ENCODE measurements around the gene TRAFD1.

TRAFD1 gene

DNA sequence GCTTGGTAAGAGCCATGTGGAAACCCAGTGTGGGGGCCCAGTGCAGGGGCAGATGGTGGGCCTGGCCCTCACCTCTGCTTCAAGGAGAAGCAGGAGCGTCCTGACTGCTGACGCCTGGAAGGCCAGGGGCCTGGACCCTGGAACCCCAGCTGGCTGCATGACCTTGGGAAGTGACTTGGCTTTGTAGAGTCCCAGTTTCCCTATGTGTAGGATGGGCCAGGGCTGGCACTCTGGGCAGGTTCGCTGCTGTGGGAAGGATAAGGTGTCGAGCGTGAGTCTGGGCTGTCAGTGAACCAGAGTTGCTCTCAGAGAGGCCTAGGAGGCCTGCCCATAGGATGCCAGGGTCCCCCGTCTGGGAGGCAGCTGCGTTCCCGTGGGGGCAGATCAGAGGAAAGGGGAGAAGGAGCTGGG lies 43.2 kb downstream of the TRAFD1 start:
- Mint-ChIP-seq H3K27ac (peak overlapping the region; percentile 22 to 77), H3K9me3 (no peaks in the 10 kb centered on the region), H3K36me3 (ENCODE audit: insufficient read depth) (peaks cover 31% of the 10 kb centered on the region), H3K4me3 (no peak overlapping the region), H3K4me1 (ENCODE audit: low read depth in 2 of 2) (peaks cover 6% of the 10 kb centered on the region in 2 donors), H3K27me3 (no peaks in the 10 kb centered on the region)
- DNase-seq: no peak
- ATAC-seq (replicated peaks): no peak

DNA sequence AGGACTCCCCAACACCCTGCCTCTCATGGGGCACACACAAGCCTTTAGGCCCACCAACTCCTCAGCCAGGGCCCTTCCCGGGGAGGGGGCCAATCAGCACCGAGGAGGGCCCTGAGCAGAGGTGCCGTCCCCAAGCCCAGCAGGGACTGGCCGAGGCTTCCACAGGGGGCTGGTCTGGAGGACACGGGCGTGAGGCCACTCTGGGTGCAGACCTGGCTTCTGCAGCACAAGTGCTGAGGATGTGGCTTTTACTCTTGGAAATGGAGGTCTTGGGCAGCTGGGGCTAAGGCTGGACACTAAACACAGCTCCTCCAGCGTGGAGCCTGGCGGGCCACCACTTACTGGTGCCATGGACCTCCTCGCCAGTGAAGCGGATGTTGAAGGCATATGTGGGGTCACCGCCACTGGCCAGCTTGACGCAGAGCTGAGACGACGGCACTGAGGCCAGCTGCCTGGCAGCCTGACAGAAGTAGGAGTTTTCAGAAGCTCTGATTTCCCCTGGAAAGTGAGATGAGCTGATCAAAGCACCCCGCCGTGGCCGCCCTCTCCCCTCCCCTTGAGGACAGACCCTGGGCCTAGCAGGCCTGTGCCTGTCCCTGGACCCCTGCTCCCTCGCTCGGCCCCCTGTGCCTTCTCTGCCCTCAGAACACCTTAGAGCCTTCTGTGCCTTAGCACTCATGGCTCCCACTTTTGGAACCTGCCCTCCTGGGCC lies 44.0 kb downstream of the TRAFD1 start:
- DNase-seq (no peak), ATAC-seq (replicated peaks) (no peak)
- Mint-ChIP-seq H3K4me1 (ENCODE audit: low read depth in 2 of 2) (peaks cover 6% of the 10 kb centered on the region in 2 donors), H3K27me3 (no peaks in the 10 kb centered on the region), H3K36me3 (ENCODE audit: insufficient read depth) (peaks cover 36% of the 10 kb centered on the region), H3K27ac (peak overlapping the region; percentile 88 to 89), H3K9me3 (no peaks in the 10 kb centered on the region), H3K4me3 (no peak overlapping the region)

- peak overlapping the region; percentile 88 to 89 for H3K27ac Mint-ChIP-seq
- no peaks in the 10 kb centered on the region for H3K27me3 Mint-ChIP-seq
- ATAC-seq (replicated peaks): no peak
- no peak for DNase-seq
- no peaks in the 10 kb centered on the region for H3K9me3 Mint-ChIP-seq
- H3K4me3 Mint-ChIP-seq: no peak overlapping the region
- peaks cover 6% of the 10 kb centered on the region in 2 donors for H3K4me1 Mint-ChIP-seq (ENCODE audit: low read depth in 2 of 2)
- H3K36me3 Mint-ChIP-seq (ENCODE audit: insufficient read depth): peaks cover 36% of the 10 kb centered on the region
Observed at GRCh38 chr12:112169966-112170365, 44.6 kb downstream of the TRAFD1 start.

- peaks cover 39% of the 10 kb centered on the region for H3K36me3 Mint-ChIP-seq (ENCODE audit: insufficient read depth)
- H3K27me3 Mint-ChIP-seq: no peaks in the 10 kb centered on the region
- H3K4me3 Mint-ChIP-seq: no peak overlapping the region
- peak in 2 of 3 experiments; percentile 13 to 22 for DNase-seq
- H3K27ac Mint-ChIP-seq: peak overlapping the region; percentile 88 to 89
- ATAC-seq (replicated peaks): peak; percentile 32
- peaks cover 6% of the 10 kb centered on the region in 2 donors for H3K4me1 Mint-ChIP-seq (ENCODE audit: low read depth in 2 of 2)
- no peaks in the 10 kb centered on the region for H3K9me3 Mint-ChIP-seq
Observed at GRCh38 chr12:112170376-112170775, 45.0 kb downstream of the TRAFD1 start.

GRCh38 chr12:112170971-112171596 lies 45.7 kb downstream of the TRAFD1 start:
- Mint-ChIP-seq H3K4me3 (no peak overlapping the region), H3K9me3 (no peaks in the 10 kb centered on the region), H3K27me3 (no peaks in the 10 kb centered on the region), H3K36me3 (ENCODE audit: insufficient read depth) (peaks cover 40% of the 10 kb centered on the region), H3K4me1 (ENCODE audit: low read depth in 2 of 2) (peaks cover 6% of the 10 kb centered on the region in 2 donors), H3K27ac (no peak overlapping the region)
- DNase-seq: no peak
- no peak for ATAC-seq (replicated peaks)

DNA sequence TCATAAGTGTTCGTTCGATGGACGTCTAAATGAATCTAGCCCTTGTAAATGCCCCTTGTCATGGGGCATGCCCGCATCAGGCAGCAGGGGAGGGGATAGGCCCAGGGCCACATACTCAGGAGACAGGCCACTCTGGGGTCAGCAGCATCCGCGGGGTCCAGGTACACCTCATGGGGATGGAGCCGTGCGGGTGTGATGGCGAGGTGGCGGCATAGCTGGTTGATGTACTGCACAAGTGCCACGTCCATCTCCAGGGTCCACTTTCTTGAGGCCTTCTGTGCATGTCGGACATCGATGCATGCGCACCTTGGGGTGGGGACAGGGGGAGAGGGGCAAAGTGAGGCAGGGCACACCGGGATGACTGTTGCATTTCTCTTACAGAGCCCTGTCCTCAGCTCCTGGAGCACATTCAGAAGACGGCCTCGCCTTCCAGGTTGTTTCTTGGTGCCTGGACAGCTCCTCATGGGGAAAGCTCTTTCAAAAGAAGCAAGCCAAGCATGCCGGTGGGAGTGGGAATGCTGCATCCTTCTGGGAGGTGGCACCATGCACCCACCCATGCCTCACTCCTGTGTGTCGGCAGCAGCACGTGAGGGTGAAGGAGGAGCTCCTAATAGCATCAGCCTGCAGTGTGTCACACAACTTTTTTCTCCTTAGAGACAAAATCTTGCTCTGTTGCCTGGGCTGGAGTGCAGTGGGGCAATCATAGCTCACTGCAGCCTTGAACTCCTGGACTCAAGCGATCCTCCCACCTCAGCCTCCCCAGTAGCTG lies 47.4 kb downstream of the TRAFD1 start:
- no peak overlapping the region for H3K4me3 Mint-ChIP-seq
- peak overlapping the region in 1 of 2 donors; percentile 28 for H3K27ac Mint-ChIP-seq
- ATAC-seq (replicated peaks): no peak
- peaks cover 6% of the 10 kb centered on the region in 2 donors for H3K4me1 Mint-ChIP-seq (ENCODE audit: low read depth in 2 of 2)
- DNase-seq: no peak
- H3K36me3 Mint-ChIP-seq (ENCODE audit: insufficient read depth): peaks cover 33% of the 10 kb centered on the region
- H3K27me3 Mint-ChIP-seq: no peaks in the 10 kb centered on the region
- H3K9me3 Mint-ChIP-seq: no peaks in the 10 kb centered on the region

DNA sequence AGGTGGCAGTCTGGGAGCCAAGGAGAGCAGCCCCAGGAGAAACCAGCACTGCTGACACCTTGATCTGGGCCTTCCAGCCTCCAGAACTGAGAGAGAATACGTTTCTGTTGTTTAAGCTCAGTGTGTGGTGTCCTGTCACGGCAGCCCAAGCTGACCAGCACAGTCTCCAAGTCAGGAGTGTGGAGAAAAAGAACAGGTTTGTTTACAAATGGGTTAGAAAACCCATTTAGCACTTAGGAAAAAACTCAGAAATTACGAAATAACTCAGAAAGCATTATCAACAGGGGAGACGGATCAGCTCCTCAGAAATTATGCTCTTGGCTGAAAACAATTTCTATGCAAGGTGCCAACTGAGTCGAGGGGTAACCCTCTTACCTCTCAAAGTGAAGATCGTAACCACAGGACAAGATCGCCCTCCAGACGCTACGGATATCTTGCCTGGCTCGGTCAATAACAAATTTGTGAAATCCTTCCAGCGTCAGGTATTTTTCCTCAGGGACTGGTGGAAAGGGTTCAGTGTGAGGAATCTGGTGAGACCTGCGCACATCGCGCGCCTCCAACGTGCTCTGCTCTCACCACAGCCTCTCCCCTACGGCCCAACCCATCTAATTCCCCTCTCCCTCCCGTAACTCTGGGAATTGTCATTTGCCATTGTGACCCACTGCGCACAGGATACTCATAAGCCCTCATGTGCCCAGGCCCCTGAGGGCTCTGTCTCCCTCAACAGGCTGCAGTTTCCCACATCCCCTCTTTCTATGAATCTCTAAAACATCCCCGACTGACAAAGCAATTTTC lies 50.2 kb downstream of the TRAFD1 start:
- DNase-seq (no peak), ATAC-seq (replicated peaks) (no peak)
- Mint-ChIP-seq H3K9me3 (no peaks in the 10 kb centered on the region), H3K36me3 (ENCODE audit: insufficient read depth) (peaks cover 45% of the 10 kb centered on the region), H3K4me3 (no peak overlapping the region), H3K27me3 (no peaks in the 10 kb centered on the region), H3K27ac (peak overlapping the region; percentile 38 to 66), H3K4me1 (ENCODE audit: low read depth in 2 of 2) (peaks cover under 1 to 2% of the 10 kb centered on the region in 2 donors)

GRCh38 chr12:112176321-112177010 lies 51.1 kb downstream of the TRAFD1 start:
- no peak for ATAC-seq (replicated peaks)
- DNase-seq: no peak
- peak overlapping the region in 1 of 2 donors; percentile 38 for H3K27ac Mint-ChIP-seq
- no peak overlapping the region for H3K4me3 Mint-ChIP-seq
- no peaks in the 10 kb centered on the region for H3K9me3 Mint-ChIP-seq
- H3K36me3 Mint-ChIP-seq (ENCODE audit: insufficient read depth): peaks cover 44% of the 10 kb centered on the region
- no peaks in the 10 kb centered on the region for H3K4me1 Mint-ChIP-seq (ENCODE audit: low read depth in 2 of 2)
- H3K27me3 Mint-ChIP-seq: no peaks in the 10 kb centered on the region

GRCh38 chr12:112178796-112179195 lies 53.4 kb downstream of the TRAFD1 start:
- Mint-ChIP-seq H3K9me3 (no peaks in the 10 kb centered on the region), H3K4me1 (ENCODE audit: low read depth in 2 of 2) (no peaks in the 10 kb centered on the region), H3K4me3 (no peak overlapping the region), H3K36me3 (ENCODE audit: insufficient read depth) (peaks cover 35% of the 10 kb centered on the region), H3K27me3 (no peaks in the 10 kb centered on the region), H3K27ac (no peak overlapping the region)
- DNase-seq (no peak), ATAC-seq (replicated peaks) (no peak)

- H3K27ac Mint-ChIP-seq: no peak overlapping the region
- no peak for ATAC-seq (replicated peaks)
Observed at GRCh38 chr12:112179341-112179740, 54.0 kb downstream of the TRAFD1 start.

GRCh38 chr12:112179916-112180315 lies 54.6 kb downstream of the TRAFD1 start:
- no peak for DNase-seq
- ATAC-seq (replicated peaks): no peak
- Mint-ChIP-seq H3K4me1 (ENCODE audit: low read depth in 2 of 2) (no peaks in the 10 kb centered on the region), H3K27ac (no peak overlapping the region), H3K36me3 (ENCODE audit: insufficient read depth) (peaks cover 38% of the 10 kb centered on the region), H3K4me3 (no peak overlapping the region), H3K9me3 (no peaks in the 10 kb centered on the region), H3K27me3 (no peaks in the 10 kb centered on the region)

More at GRCh38 chr12:112179341-112179740, 54.0 kb downstream of the TRAFD1 start:
- no peak for DNase-seq
- Mint-ChIP-seq H3K36me3 (ENCODE audit: insufficient read depth) (peaks cover 38% of the 10 kb centered on the region), H3K4me1 (ENCODE audit: low read depth in 2 of 2) (no peaks in the 10 kb centered on the region), H3K9me3 (no peaks in the 10 kb centered on the region), H3K4me3 (no peak overlapping the region), H3K27me3 (no peaks in the 10 kb centered on the region)

GRCh38 chr12:112180422-112180821 lies 55.1 kb downstream of the TRAFD1 start:
- H3K9me3 Mint-ChIP-seq: no peaks in the 10 kb centered on the region
- no peaks in the 10 kb centered on the region for H3K4me1 Mint-ChIP-seq (ENCODE audit: low read depth in 2 of 2)
- no peak overlapping the region for H3K4me3 Mint-ChIP-seq
- no peaks in the 10 kb centered on the region for H3K27me3 Mint-ChIP-seq
- DNase-seq (no peak), ATAC-seq (replicated peaks) (no peak)
- H3K27ac Mint-ChIP-seq: peak overlapping the region in 1 of 2 donors; percentile 44
- H3K36me3 Mint-ChIP-seq (ENCODE audit: insufficient read depth): peaks cover 37% of the 10 kb centered on the region
